HG02798 (cell line): ENCODE results near the gene CST9L.
"Not testable (repeated sequence)": the region's sequence is repeated elsewhere in the genome, so short reads cannot be mapped to it uniquely, and the experiment has no call there.

Experiments
- ATAC-seq: cut with Tn5 transposase; IDR thresholded peaks from one replicate; pipeline ENCODE4 v1.9.1; 2021; ENCODE audit warnings: mild to moderate bottlenecking; ENCODE audit not compliant: unreplicated experiment, poor library complexity

The CST9L gene

GRCh38 chr20:23586735-23587525, 18.6 kb upstream of the CST9L start:
- ATAC-seq, result no peak

DNA sequence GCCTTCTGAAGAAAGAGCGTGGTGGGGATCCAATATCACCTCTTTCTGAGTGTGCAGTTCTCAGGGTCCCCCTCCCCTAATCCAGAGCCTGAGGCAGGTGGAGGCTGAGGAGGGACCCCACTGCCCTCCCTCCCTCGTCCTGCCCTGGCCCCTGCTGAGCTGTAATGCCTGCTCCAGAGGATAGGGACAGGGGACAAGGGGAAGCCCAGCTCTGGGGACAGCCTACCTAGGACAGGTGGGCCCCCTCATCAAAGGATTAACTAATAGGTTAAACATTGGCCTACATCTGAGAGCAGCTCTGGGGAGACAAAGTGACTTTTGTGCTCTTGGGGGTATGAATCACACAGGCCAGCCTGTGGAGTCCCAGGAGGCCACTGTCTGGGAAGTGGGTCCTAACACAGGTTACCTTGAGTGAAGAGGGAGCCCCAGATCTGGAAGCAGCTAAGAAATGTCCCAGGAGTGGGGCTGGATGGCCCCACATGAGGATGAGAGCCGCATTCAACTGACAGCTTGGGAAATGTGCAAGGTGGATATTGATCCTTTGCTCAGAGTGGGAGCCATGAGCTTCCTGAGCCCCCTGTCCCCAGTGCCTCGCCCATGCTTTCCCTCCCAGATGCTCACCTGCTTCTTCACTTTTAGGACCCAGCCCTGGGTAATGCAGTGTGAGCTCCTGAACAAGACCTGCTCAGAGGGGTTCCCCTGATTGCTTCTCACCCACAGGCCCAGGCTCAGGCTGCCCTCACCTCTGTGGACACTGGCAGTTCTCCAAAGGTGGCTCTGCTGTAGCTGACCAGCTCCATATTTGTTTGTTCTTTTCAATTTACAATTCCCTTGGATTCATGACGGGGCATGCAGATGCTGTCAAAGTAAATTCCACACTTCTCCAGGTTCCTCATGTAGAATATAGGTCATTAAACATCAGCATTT, 17.8 kb upstream of the CST9L start:
- no peak for ATAC-seq

DNA sequence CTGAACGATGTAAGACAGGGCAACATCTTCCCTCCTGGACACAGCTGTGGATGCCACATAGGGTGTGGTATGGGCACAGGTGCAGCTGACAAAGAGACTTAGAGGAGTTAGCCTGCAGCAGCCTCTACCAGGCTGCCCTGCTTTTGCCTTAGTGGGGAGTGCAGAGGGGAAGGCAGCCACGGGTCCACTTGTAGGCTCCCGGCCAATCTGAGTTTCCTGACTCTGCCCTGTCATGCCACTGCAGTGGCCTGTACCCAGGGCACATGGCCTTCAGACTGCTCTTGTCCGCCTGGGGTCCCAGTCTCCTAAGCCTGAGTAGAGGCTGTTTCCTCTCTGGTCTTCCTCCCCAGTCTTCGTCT, 17.1 kb upstream of the CST9L start:
- ATAC-seq, result no peak

DNA sequence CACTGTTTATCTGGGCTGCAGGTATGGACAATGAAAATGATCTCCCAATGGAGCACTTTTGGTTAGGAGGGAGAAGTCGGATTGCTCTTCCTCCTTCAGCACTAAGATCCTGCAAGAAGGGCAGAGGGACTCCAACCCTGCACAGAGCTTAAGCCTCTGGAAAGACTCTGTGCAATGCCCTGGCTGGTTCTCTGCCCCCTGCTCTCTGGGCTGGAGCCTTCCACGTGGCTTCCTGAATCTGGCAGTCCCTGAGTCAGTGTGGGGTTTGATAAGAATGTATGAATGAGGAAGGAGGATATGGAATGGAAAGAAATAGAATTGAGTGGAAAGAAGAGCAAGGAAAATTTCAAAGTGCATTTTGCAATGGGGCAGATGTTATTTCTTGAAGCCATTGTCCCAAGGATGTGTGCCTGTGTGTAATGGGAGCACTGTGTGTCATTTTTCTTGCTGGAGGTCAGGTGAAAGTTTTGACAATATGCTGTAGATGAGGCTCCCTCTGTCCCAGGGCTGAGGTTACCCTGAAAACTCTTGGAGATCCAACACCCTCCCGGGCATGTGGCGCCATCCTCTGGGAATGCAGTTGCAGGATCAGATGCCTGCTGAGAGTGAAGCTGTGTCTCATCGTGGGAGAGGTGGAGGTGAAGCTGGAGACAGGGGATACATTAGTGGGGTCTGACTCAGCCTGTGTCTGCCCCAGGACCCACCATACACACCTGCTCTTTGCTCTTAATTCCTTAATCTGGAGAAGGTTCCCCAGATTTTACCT, 16.3 kb upstream of the CST9L start:
- no peak for ATAC-seq

DNA sequence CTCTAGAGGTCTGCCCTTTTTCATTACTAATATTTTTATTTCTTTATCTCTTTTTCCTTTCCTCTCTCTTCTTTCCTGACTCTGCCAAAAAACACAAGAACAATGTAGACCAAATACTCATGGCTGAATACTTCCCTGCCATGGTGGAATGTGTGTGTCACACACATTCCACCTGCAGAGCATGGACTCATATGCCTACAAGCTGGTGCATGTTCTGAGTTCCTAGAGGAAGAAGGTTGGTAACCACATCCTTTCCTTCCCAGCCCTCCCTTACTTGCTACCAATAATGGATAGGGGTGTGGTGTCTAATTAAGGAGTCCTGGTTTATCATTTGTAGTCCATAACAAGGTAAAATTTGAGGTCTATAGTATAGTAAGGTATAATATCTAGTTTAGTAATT, 15.2 kb upstream of the CST9L start:
- ATAC-seq, result no peak

DNA sequence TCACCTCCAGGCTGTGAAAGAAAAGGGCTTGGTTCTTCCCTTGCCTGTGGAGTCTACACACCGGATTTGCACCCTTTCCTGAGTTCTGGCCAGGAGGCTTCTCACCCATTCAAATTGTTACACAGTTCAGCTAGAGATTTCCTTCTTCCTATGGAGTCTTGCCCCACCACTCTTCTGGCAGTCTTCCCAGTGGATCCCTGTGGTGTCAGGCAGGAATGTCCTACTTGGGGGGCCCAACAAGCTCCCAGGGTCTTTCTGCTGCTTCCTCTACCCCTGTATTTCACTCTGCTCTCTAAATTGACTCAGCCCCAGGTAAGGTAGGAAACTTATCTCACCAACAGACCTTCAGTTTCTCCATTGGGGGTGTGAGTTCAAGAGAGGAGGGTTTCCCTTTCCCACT, 14.0 kb upstream of the CST9L start:
- ATAC-seq, result no peak

DNA sequence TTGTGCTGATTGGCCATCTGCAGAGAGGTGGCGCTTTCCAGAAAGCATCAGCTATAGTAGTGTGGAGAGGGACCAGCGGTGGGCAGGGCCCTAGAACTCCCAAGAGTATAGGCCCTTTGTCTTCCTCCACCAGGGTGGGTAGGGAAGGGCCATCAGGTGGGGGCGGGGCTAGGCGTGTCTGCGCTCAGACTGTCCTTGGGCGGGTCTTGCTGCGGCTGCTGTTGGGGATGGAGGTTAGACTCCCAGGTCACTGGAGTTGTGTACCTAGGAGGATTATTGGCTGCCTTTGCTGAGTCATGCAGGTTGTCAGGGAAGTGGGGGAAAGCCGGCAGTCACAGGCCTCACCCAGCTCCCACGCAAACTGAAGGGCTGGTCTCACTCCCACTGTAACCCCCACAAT, 13.5 kb upstream of the CST9L start:
- ATAC-seq, result not testable (repeated sequence)

DNA sequence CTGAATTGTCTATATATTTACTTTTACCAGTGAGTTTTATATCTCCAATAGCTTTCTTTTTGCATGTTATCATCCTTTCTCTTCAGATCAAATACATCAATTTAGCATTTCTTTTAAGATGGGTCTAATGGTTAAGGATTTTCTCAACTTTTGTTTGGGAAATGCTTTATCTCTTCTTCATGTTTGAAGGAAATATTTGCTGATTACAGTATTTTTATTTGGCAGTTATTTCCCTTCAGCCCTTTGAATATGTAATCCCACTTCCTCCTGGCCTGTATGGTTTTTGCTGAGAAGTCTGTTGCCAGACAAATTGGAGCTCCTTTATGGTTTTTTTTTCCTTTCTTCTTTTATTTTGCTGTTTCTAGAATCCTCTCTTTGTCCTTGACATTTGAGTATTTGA, 6.7 kb upstream of the CST9L start:
- no peak for ATAC-seq

GRCh38 chr20:23570178-23570760, 2.0 kb upstream of the CST9L start:
- ATAC-seq, result no peak

DNA sequence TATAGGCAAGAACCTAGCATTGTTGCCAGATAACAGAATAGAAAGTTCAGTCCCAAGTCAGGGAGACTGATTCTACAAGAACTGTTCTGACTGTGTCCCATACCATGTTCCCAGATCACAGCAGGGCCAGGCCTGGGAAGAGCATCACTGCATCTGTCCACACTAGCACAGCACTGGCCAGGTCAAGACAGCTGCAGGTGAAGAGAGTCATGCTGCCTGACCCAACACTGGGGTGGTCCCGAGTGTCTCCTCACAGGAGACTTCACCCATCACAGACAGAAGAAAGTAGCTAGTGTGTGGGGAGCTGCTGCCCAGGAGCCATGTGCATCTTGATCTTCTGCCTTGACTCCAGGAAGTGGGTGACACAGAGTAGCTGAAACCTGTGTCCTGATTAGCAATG, 1.3 kb upstream of the CST9L start:
- ATAC-seq, result no peak

GRCh38 chr20:23568971-23569330, 667 bp upstream of the CST9L start:
- no peak for ATAC-seq

DNA sequence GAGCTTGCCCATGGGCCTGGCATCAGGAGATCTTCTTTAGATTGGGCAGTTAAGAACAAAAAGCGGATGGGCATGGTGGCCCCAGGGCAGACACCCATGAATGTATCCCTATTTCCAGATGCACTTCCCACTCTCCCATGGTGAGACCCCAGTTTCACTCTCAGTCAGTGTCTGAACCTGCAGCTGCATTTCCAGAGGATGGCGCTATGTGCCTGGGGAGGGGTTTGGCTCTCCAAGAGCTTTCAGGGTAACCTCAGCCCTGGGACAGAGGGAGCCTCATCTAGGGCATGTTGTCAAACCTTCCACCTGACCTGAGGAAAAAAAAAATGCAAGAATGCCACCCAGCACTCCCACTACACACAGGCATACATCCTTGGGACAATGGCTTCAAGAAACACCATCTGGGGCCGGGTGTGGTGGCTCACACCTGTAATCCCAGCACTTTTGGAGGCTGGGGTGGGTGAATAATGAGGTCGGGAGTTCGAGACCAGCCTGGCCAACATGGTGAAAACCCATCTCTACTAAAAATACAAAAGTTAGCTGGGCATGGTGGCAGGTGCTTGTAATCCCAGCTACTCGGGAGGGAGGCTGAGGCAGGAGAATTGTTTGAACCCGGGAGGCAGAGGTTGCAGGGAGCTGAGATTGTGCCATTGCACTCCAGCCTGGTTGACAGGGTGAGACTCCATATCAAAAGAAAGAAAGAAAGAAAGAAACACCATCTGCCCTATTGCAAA, 1.9 kb downstream of the CST9L start:
- no peak for ATAC-seq

GRCh38 chr20:23565503-23566045, 2.7 kb downstream of the CST9L start:
- no peak for ATAC-seq

DNA sequence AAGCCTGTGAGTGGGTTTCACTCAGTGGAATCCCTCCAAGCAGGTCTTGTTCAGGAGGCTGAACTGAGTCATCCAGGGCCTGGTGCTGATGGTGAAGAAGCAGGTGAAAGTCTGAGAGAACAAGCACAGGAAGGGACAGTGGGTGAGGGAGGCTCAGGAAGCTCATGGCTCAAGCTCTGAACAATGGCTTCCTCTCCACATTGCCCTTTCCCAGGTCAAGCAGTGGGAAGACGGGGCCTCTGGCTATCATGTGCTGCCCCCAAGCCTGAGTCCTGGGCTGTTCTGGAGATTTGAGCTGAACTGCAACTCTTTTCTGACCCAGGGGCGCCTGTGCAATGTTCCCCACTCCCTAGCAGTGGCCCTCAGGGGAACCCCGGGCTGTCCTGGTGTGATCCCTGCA, 3.4 kb downstream of the CST9L start:
- no peak for ATAC-seq

DNA sequence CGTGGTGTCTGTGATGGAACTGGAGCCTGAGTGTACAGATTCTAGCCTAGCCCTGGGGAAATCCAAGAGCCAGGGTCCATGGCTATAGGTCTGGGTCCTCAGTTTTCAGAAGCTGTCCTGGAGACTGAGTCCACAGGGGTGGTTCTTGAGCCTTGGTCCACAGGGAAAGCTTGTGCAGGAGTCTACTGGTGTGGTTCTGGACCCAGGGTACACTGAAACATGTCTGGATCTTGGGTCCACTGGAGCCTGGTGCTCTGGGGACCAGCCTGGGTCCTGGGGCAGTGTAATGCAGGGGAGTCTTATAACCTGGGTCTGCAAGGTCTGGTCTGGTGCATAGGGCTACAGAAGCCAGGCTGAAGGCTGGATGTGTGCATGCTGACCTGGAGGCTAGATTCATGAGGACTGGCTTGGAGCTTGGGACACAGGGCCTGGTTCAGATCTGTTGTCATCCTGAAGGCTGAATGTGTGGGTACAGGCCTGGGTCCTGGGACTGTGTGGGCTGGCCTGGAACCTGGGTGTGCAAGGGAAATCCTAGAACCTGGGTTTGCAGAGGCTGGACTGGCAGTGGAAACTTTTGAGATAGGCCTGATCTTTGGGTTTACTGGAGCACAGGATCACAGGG, 5.5 kb downstream of the CST9L start:
- ATAC-seq, result no peak

DNA sequence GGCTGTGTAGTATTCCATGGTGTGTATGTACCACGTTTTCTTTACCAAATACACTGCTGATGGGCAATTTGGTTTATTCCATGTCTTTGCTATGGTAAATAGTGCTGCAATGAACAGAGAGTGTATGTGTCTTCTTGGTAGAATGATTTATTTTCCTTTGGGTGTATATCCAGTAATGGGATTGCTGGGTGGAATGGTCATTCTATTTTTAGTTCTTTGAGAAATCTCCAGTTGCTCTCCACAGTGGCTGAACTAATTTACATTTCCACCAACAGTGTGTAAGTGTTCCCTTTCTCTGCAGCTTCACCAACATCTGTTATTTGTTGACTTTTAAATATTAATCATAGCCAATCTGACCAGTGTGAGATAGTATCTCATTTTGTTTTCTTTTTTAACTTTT, 13.9 kb downstream of the CST9L start:
- no peak for ATAC-seq

DNA sequence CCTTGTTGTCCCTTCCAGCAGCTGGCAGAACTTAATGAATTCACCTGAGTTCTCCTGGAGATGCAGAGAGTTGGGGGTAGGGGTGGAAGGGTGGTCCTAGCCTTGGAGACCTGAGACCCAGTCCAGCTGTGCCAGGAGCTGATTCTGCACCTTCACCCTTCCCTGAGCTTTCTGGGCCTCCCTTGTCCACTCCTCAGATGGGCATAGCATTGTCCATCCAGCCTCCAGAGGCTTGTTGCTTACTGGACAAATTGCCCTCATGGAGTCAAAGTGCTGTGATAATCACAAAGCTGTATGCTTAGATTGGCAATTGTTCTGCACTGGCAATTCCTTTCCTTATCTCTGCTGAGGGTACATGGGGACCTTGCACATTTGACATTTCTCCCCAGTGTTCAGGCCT, 16.5 kb downstream of the CST9L start:
- no peak for ATAC-seq

- no peak for ATAC-seq
Measured at GRCh38 chr20:23551383-23551782, 16.9 kb downstream of the CST9L start.

DNA sequence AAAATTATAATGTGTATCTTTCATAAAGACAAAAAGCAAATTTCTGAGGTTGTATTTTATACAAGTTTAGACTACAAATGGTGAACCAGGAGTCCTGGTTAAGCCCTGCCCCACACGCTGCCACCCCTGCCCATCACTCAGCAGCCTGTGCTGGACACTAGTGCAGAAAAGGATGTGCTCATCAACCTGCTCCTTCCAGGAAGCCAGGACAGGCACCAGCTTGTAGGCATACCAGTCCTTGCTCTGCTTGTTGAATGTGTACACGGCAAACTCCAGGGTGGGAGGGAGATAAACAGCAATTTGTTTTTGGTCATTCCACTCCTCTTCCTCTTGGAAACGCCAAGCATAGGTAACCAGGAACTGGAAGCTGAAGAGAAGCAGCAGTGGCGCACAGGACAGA, 18.1 kb downstream of the CST9L start:
- ATAC-seq, result no peak
